HG03066 (cell line): ENCODE results near the gene RNF214.
"Not testable (repeated sequence)": the region's sequence is repeated elsewhere in the genome, so short reads cannot be mapped to it uniquely, and the experiment has no call there.

Source experiments
- ATAC-seq: cut with Tn5 transposase; IDR thresholded peaks from one replicate; pipeline ENCODE4 v1.9.1; 2021; ENCODE audit warnings: low read depth; ENCODE audit not compliant: unreplicated experiment

Gene RNF214

DNA sequence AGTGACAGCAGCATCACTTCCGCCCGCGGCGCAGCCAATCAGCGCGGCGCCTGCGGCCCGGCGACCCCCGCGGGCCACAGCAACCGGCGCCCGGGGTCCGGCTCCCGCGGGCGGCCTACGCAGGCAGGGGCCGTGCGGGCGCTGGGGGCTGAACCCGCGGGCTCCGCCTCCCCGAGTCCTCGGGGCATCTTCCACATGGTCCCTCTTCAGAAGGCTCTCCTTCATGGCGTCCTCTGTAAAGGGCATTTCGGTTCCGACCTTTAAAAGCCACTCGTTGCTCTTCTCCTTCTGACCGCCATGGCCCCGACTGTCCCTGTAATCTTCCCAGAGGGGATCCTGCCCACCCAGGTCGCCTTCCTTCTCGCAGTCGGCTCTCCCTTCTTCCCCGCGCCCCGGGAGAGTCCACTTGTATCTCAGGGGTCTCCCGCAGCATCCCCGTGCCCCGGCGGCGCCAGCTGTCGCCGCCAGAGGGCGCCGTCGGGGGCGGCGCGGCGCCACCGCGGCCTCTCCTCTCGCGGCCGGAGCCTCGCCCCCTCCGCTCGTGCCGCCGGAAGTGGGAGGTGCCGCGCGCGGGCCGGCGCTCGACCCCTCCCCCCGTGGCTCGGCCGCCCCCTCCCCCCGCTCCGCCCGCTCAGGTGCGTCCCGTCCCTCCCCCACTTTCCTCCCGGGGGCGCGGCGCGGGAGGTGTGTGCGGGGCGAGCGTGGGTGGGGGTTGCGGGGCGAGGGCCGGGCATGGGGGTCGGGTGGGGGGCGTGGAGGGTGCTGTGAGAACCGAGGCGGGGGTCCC is at the start of gene RNF214:
Gene RNF214 (plus strand): TSS at position 580 of the 787 bp plus-strand sequence. CDS start 1,602 bp downstream, outside the sequence.
- ATAC-seq, result peak; percentile 50

GRCh38 chr11:117183178-117183577 is 49.3 kb upstream of the RNF214 start:
- ATAC-seq, result not testable (repeated sequence)

GRCh38 chr11:117183724-117184349 is 48.6 kb upstream of the RNF214 start:
- ATAC-seq, result no peak

- no peak for ATAC-seq
Observed at GRCh38 chr11:117185736-117186430, 46.6 kb upstream of the RNF214 start.

- ATAC-seq, result no peak
Observed at GRCh38 chr11:117186431-117186761, 46.1 kb upstream of the RNF214 start.

- ATAC-seq, result no peak
Observed at GRCh38 chr11:117187007-117187406, 45.5 kb upstream of the RNF214 start.

GRCh38 chr11:117187428-117187798 is 45.1 kb upstream of the RNF214 start:
- ATAC-seq, result no peak

DNA sequence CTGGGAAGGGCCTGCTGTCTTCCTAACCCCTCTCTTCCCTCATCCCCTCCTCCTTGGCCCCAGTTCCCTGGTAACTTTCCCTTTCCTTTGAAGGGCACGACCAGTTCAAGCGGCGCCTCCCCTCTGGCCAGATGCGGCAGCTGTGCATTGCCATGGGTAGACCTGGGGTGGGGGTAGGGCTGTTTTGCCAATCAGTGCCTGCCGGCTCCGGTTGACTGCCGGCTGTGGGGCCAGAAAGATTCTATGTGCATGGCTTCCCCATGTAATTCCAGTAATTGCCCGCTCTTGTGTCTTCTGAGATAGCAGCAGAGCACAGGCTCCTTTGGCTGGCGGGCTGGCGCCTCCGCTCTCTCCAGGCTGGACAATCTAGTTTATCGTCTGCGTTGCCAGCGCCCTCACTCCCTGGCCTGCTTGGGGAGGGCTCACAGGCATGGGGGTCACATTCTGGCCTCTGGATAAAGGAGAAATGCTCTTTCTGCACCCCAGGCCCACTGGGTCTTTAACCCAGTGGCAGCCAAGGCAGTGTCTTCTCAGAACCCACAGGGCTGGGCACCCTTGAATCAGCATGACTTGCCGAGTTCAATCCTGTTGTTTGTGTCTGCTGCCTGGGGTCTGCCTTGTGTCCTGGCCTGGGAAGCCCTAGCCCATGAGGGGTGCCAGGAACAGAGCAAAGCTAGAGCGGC is 44.5 kb upstream of the RNF214 start:
- no peak for ATAC-seq

- ATAC-seq, result no peak
Observed at GRCh38 chr11:117188620-117189081, 43.8 kb upstream of the RNF214 start.

- no peak for ATAC-seq
Observed at GRCh38 chr11:117189191-117189940, 43.1 kb upstream of the RNF214 start.

GRCh38 chr11:117189941-117190544 is 42.4 kb upstream of the RNF214 start:
- ATAC-seq, result no peak

- ATAC-seq, result no peak
Observed at GRCh38 chr11:117191680-117192400, 40.6 kb upstream of the RNF214 start.

- ATAC-seq, result no peak
Observed at GRCh38 chr11:117192401-117192875, 40.0 kb upstream of the RNF214 start.

- ATAC-seq, result no peak
Observed at GRCh38 chr11:117193130-117194020, 39.1 kb upstream of the RNF214 start.

GRCh38 chr11:117194267-117194666 is 38.2 kb upstream of the RNF214 start:
- no peak for ATAC-seq

DNA sequence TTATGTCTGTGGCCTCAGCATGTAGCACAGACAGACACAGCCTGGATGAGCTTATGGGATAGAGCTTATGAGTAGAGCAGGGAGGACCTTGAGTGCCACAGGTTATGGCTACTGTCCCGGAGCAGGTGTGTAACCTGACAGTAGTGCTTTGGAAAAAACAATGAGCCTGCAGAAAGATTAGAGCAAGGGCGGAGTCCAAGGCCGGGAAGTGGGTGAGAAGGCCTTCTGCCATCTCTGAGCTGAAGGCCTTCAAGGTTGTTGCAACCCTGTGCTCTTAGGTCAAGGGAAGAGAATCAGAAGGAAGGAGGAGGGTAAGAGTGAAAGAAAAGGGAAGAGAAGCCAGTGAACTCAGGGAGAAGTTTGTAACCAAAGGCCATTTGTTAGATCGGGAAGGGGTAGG is 37.2 kb upstream of the RNF214 start:
- ATAC-seq, result no peak

DNA sequence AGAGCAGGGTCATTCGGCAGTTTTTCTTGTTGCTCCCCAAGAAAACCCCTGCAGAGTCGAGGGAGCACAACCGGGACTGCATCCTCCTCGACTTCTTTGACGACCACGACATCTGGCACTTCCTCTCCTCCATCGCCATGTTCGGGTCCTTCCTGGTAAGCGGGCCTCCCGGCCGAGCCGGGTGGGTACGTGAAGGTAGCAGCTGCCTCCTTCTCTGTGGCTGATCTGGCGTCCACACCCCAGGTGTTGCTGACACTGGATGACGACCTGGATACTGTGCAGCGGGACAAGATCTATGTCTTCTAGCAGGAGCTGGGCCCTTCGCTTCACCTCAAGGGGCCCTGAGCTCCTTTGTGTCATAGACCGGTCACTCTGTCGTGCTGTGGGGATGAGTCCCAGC is 36.7 kb upstream of the RNF214 start:
- ATAC-seq, result no peak

DNA sequence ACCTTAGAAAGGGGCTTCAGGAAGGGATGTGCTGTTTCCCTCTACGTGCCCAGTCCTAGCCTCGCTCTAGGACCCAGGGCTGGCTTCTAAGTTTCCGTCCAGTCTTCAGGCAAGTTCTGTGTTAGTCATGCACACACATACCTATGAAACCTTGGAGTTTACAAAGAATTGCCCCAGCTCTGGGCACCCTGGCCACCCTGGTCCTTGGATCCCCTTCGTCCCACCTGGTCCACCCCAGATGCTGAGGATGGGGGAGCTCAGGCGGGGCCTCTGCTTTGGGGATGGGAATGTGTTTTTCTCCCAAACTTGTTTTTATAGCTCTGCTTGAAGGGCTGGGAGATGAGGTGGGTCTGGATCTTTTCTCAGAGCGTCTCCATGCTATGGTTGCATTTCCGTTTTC is 35.5 kb upstream of the RNF214 start:
- ATAC-seq, result no peak
